ENCODE data around the gene LRRC45. TPM values are rescaled to one million over a fixed set of nuclear protein-coding genes. Genes with fewer than 3 reads are reported as not detected.

The LRRC45 gene
- total RNA-seq, 2 donors from 2014 or later, result 22.2 to 24.1 TPM

GRCh38 chr17:81994593-81995462 lies 28.3 kb upstream of the LRRC45 start:
- TF ChIP-seq POLR2AphosphoS5 (IDR thresholded peaks at IDR 0.05) (no peak), CTCF (IDR thresholded peaks at IDR 0.05) (no peak), POLR2A (IDR thresholded peaks at IDR 0.05) (no peak)
- 71% methylated on average over 39 of the region's 39 CpGs for WGBS
- Histone ChIP-seq H3K36me3 (no peaks in the 10 kb centered on the region), H3K27ac (no peak overlapping the region), H3K4me3 (no peak overlapping the region), H3K27me3 (replicated peaks; ENCODE audit: insufficient read depth) (no peaks in the 10 kb centered on the region), H3K4me1 (replicated peaks) (peaks cover 14% of the 10 kb centered on the region), H3K9me3 (no peaks in the 10 kb centered on the region)
- no peak for DNase-seq (ENCODE audit: low spot score)
- intact Hi-C loops (cut with DNase I), result no loop called here

DNA sequence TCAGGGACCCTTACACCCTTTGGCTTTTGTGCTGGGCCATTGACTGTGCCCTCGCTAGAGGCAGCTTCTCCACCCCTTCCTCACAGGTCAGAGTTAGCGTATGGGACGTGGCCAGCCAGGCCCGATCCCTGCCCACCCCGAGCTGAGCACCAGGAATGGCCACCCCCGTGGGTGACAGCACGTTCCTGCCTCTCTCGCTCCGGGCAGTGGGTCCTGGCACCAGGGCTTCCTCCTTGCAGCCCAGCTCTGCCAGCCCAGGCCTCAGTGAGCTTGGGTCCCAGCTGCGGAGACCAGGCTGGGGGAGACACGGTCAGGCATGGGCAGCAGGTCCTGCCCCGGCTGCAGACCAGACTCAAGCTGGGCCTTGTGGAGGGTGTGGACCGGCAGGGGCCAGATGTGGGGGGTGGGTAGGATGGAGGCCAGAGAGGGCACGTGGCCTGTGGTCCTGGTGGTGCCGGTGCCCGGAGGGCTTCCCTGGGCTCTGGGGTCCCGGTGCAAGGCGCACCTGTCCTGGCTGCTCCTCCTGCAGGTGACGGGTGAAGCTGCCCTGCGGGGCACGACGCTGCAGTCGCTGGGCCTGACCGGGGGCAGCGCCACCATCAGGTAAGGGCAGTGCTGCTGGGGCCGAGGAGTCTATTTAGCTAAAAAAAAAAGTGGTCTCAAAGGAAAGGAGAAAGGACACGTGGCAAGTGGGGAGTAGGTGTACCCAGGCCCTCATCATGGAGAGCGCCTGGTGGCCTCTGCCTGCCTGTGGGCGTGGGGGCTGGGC lies 27.5 kb upstream of the LRRC45 start:
- WGBS, result 93% methylated on average over 29 of the region's 29 CpGs

GRCh38 chr17:81996232-81996756 lies 26.8 kb upstream of the LRRC45 start:
- Histone ChIP-seq H3K4me1 (replicated peaks) (peaks cover 11% of the 10 kb centered on the region), H3K27me3 (replicated peaks; ENCODE audit: insufficient read depth) (no peaks in the 10 kb centered on the region), H3K36me3 (no peaks in the 10 kb centered on the region), H3K27ac (no peak overlapping the region), H3K4me3 (no peak overlapping the region), H3K9me3 (no peaks in the 10 kb centered on the region)
- DNase-seq (ENCODE audit: low spot score), result no peak
- TF ChIP-seq CTCF (IDR thresholded peaks at IDR 0.05), result no peak
- TF ChIP-seq POLR2AphosphoS5 (IDR thresholded peaks at IDR 0.05), result no peak
- TF ChIP-seq POLR2A (IDR thresholded peaks at IDR 0.05), result no peak
- WGBS, result 89% methylated on average over 28 of the region's 28 CpGs
- intact Hi-C loops (cut with DNase I), result no loop called here

More for the DNA sequence above, 27.5 kb upstream of the LRRC45 start:
- no peaks in the 10 kb centered on the region for H3K9me3 ChIP-seq
- no peak overlapping the region for H3K27ac ChIP-seq
- intact Hi-C loops (cut with DNase I), result no loop called here
- peaks cover 14% of the 10 kb centered on the region for H3K4me1 ChIP-seq (replicated peaks)
- no peak for TF ChIP-seq POLR2AphosphoS5 (IDR thresholded peaks at IDR 0.05)
- no peak for TF ChIP-seq CTCF (IDR thresholded peaks at IDR 0.05)
- no peak for TF ChIP-seq POLR2A (IDR thresholded peaks at IDR 0.05)
- DNase-seq (ENCODE audit: low spot score), result no peak
- no peaks in the 10 kb centered on the region for H3K27me3 ChIP-seq (replicated peaks; ENCODE audit: insufficient read depth)
- no peak overlapping the region for H3K4me3 ChIP-seq
- H3K36me3 ChIP-seq, result no peaks in the 10 kb centered on the region

DNA sequence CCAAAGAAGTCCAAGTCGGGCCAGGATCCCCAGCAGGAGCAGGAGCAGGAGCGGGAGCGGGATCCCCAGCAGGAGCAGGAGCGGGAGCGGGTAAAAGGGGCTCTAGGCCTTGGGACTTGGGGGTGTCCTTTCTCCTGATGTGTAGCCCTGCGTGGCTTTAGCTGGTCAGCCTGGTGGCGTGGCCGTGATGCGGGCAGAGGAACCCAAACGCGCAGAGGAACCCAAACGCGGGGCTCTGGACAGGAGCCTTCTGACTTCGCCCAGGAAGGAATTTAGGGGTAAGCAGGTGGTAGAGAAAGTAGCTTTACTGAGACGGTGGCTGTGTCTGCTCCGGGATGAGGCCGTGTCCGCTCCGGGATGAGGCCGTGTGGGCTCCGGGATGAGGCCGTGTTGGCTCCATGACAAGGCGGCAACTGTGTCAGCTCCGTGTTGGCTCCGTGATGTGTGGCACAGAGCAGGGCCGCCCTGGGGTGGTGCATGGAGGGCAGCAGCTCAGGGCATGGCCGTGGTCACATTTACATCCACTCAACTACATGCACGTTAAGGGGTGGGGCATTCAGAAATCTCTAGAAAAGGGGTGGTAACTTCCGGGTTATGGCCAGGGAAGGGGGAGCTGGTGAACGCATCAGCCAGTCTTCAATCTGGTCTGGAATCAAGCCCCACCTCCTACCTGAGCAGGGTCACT lies 26.2 kb upstream of the LRRC45 start:
- Histone ChIP-seq H3K4me1 (replicated peaks) (peaks cover 8% of the 10 kb centered on the region), H3K4me3 (no peak overlapping the region), H3K27ac (no peak overlapping the region), H3K36me3 (no peaks in the 10 kb centered on the region), H3K9me3 (no peaks in the 10 kb centered on the region), H3K27me3 (replicated peaks; ENCODE audit: insufficient read depth) (no peaks in the 10 kb centered on the region)
- 91% methylated on average over 30 of the region's 30 CpGs for WGBS
- no peak for DNase-seq (ENCODE audit: low spot score)
- intact Hi-C loops (cut with DNase I), result no loop called here
- TF ChIP-seq POLR2AphosphoS5 (IDR thresholded peaks at IDR 0.05) (no peak), POLR2A (IDR thresholded peaks at IDR 0.05) (no peak), CTCF (IDR thresholded peaks at IDR 0.05) (no peak)

All from prostate gland (tissue), 2 donors.